Kasumi-1 (cell line): ENCODE data around the gene PDCL2.
A peak's percentile ranks its signal among the peaks of the same experiment; 100 is the strongest.

ENCODE experiments used
- DNase-seq, 2 experiments: peaks; one replicate each; lab custom pipeline; 2025; lab: John Stamatoyannopoulos, UW

Gene PDCL2

GRCh38 chr4:55539658-55540057 lies 52.4 kb downstream of the PDCL2 start:
- DNase-seq = no peak

- DNase-seq = no peak
Observed at GRCh38 chr4:55538531-55538930, 53.5 kb downstream of the PDCL2 start.

- DNase-seq = no peak
Observed at GRCh38 chr4:55534306-55534705, 57.7 kb downstream of the PDCL2 start.

DNA sequence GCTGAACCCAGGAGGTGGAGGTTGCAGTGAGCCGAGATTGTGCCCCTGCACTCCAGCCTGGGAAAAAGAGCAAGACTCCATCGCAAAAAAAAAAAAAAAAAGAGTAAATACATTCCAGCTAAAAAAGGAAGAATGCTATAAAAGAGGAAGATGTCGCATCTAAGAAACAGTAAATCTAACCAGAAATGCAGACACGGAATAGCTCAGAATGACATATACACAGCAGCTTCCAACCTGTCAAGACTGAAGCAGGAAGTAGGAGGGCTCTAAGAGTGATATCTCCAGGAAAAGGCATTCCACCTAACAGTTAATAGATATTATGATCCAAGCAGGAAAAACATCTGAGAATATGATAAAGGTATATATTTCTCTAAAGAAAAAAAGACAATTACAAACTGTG lies 61.4 kb downstream of the PDCL2 start:
- DNase-seq = peak in 1 of 2 experiments; percentile 24

GRCh38 chr4:55530167-55530566 lies 61.9 kb downstream of the PDCL2 start:
- DNase-seq = no peak

- no peak for DNase-seq
Observed at GRCh38 chr4:55528491-55528890, 63.6 kb downstream of the PDCL2 start.

- DNase-seq = no peak
Observed at GRCh38 chr4:55524844-55525571, 67.0 kb downstream of the PDCL2 start.

GRCh38 chr4:55518442-55518841 lies 73.6 kb downstream of the PDCL2 start:
- no peak for DNase-seq

DNA sequence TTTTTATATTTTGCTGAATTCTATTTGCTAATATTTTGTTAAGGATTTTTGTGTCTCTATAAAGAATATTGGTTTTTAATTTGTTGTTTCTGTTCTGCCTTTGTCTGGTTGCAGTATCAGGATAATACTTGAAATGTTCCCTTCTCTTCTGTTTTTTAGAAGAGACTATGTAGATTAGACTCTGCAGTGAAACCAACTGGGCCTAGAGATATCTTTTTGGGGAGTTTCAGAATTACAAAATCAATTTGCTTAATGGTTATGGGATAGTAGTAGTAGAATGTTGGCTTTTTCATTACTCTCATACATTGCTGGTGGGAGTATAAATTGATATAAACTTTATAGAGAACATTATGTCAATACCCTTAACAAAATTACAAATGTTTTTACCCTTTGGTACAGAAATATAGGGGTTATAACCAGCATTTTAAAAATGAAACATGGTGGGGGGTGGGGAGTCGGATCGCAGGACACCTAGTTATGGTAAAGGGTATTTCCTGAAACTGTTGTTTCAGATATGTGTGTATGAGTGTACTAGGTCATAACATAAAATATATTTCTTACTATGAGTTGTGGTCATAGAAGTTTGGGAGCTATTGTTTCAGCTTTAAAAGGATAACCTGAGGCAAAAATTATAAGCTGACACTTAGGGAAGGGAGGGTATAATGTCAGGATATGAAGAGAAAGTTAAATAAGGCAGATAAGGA lies 74.4 kb downstream of the PDCL2 start:
- no peak for DNase-seq

- no peak for DNase-seq
Observed at GRCh38 chr4:55512922-55513571, 79.0 kb downstream of the PDCL2 start.

DNA sequence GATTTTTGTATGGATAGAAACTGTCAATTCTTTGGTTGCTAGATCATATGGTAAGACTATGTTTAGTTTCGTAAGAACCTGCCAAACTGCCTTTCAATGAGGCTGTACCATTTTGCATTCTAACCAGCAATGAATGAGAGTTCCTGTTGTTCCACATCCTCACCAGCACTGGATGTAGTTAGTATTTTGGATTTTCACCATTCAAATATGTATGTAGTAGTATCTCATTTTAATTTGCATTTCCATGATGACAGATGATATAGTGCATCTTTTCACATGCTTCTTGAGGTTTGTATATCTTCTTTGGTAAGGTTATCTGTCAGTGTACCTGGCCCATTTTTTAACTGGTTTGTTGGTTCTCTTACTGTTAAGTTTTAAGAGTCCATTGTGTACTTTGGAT lies 80.0 kb downstream of the PDCL2 start:
- no peak for DNase-seq

- DNase-seq = no peak
Observed at GRCh38 chr4:55510685-55511084, 81.4 kb downstream of the PDCL2 start.

DNA sequence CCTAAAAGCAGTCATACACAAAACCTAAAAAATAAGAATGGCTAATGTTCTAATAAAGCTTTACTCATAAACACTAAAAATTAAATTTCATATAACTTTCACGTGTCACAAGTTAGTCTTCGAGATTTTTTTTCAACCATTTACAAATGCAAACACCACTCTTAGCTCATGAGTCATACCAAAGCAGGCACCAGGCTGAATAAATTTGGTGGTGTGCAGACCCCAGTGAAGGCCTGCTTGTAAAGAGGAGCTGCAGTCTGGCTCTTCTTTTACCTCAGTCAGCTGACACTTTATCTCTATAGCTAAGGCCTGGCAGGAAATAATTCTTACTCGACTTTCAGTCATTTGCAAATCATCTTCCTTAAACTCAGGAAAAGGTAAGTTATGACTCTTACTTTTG lies 82.8 kb downstream of the PDCL2 start:
- DNase-seq = peak; percentile 44 to 47

DNA sequence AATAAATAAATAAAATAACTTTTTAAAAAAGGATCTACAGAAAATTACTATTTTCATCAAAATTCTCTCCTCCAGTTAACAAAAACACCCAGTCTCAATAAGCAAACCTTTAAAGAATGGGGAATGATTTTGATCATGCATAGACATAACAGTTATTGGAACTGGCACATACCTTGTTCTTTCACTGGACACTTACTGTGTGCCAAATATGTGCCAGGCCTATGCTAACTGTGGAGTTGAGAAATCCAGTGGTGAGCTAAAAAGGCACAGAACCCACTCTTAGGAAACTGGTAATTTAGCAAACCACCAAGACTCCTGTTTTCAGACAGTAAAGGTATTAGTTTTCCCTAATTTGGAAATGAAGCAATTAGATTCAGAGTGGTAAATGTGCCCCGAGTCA lies 84.4 kb downstream of the PDCL2 start:
- DNase-seq = no peak
